CD4-positive, alpha-beta T cell treated with Interleukin-12 subunit alpha and Interleukin-12 subunit beta, for 1 hour (primary cell): ENCODE data around the gene EIF3D.

Source experiments
- DNase-seq: peaks from one replicate; pipeline ENCODE4 v3.0.0-alpha.2; 2020

Gene EIF3D

GRCh38 chr22:36464715-36465231, 64.2 kb downstream of the EIF3D start:
- DNase-seq, result no peak

GRCh38 chr22:36463783-36464184, 65.2 kb downstream of the EIF3D start:
- DNase-seq, result no peak

GRCh38 chr22:36461665-36462649, 67.0 kb downstream of the EIF3D start:
- no peak for DNase-seq
